ENCODE measurements around the gene ARMC9. TPM values are rescaled to one million over a fixed set of nuclear protein-coding genes. Genes with fewer than 3 reads are reported as not detected.
"Not testable (repeated sequence)": the region's sequence is repeated elsewhere in the genome, so short reads cannot be mapped to it uniquely, and the experiment has no call there.

Gene ARMC9
- total RNA-seq, 1 donor from 2014 or later, result 19.9 TPM

DNA sequence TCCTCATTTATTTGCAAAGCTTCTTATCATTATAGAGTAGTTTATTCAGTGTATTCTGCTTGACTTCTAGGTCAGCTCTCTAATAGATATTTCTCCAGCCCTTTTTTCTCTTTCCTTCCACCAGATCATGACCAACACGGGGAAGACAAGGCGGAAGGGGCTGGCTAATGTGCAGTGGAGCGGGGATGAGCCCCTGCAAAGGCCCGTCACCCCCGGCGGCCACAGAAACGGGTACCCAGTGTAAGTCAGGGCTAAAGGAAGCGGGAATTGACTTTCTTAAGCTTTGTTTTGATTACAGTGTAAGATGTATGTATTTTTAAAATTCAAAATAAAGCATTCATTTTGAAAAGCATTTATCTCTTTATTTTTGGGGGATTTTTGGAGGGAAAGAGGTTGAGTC lies 146.4 kb downstream of the ARMC9 start:
- no peak for DNase-seq

DNA sequence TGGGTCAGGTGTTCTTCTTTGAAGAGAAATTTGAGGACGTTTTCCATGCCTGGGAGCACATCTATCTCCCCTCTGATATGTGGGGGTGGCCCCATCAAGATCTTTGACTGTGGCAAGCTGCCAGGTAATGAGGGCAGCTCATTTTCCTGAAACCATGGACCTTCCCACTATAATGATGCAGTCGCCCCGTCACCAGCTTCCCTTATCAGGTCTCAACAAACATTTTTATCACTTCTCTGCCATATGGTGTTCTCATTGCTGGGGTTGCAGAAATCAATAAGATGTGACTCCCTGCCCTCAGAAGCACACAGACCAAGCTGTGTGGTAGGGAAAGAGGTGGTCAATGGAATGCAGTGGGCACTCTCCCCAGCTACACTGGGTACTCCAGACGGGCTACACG lies 148.7 kb downstream of the ARMC9 start:
- no peak for DNase-seq

DNA sequence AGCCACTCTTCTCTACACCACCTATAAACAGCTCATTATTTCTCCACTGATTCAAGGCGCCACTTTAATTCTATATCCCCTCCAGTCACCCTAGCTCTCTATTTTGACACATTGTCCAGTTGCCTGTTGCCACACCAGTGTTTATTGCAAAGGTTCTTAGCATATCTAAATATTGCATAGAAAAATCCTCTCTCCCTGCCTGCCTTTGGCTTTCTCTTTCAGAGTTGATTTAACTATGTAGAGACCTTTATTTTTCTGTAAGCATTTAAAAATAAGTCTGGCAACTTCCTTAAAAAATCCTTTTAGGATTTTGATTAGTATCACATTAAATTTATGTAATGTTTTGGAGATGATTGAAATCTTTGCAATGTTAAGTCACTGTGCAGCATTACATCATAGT lies 149.2 kb downstream of the ARMC9 start:
- DNase-seq, result no peak

DNA sequence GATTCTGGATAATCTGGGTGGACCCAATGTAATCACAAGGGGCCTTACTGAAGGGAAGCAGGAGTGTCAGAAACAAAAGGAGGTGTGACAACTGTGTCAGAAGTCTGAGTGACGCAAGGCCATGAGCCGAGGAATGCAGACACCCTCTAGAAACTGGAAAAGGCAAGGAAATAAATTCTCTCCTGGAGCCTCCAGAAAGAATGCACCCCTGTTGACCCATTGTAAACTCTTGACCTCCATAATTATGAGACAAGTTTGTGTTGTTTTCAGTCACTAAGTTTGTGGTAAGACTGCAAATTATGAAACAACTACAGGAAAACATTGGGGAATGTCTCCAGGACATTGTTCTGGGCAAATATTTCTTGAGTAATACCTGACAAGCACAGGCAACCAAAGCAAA lies 149.7 kb downstream of the ARMC9 start:
- peak; percentile 57 for DNase-seq

DNA sequence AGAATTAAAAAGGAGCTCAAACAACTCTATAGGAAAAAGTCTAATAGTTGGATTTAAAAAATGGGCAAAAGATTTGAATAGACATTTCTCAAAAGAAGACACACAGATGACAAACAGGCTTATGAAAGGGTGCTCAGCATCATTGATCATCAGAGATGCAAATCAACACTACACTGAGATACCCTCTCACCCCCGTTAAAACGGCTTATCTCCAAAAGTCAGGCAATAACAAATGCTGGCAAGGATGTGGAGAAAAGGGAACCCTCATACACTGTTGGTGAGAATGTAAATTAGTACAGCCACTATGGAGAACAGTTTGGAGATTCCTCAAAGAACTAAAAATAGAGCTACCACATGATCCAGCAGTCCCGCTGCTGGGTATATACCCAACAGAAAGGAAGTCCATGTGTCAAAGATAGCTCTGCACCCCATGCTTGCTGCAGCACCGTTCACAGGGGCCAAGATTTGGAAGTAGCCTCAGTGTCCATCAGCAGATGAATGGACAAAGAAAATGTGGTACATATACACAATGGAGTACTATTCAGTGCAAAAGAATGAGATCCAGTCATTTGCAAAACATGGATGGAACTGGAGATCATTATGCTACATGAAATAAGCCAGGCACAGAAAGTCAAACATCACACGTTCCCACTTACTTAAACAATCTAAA lies 150.4 kb downstream of the ARMC9 start:
- DNase-seq, result no peak

DNA sequence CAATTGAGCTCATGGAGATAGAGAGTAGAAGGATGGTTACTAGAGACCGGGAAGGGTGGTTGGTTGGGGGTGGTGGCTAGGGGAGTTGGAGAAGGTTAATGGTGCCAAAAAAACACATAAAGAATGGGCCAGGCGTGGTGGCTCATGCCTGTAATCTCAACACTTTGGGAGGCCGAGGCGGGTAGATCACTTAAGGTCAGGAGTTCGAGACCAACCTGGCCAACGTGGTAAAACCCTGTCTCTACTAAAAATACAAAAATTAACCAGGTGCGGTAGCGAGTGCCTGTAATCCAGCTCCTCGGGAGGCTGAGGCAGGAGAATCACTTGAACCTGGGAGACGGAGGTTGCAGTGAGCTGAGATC lies 150.9 kb downstream of the ARMC9 start:
- not testable (repeated sequence) for DNase-seq

DNA sequence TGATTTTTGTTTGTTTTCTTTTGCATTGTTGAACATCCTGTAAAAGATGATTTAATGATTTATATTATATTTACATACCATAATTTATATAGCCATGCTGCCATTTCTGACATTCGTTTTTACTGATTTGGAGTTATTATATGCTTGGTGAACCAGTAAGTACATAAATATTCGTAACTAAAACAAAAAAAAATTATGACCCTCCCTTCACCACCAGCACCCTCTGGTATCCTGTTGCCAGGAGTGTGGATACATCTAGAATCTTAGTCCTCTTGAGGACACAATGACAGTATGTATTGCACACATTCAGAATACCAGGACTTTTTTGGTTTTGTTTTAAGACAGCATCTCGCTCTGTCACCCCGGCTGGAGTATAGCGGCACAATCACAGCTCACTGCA lies 153.2 kb downstream of the ARMC9 start:
- DNase-seq, result no peak

DNA sequence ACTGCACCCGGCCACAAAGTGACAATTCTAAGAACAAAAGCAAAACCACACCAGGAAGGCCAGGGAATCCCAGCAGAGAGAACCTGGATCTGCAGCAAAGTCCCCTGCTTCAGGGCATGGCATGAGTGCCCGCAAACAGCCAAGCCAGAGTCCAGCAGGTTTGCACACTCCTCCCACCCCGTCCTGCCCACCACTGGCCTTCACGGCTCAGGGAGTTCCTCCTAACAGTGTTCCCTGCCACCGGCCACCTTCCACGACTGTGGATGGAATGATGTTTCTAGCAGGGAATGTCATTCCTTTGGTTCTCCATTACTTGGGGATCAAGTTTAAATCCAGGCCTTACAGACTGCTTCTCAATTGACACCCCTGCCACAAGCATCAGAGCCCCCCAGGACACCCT lies 155.0 kb downstream of the ARMC9 start:
- no peak for DNase-seq

DNA sequence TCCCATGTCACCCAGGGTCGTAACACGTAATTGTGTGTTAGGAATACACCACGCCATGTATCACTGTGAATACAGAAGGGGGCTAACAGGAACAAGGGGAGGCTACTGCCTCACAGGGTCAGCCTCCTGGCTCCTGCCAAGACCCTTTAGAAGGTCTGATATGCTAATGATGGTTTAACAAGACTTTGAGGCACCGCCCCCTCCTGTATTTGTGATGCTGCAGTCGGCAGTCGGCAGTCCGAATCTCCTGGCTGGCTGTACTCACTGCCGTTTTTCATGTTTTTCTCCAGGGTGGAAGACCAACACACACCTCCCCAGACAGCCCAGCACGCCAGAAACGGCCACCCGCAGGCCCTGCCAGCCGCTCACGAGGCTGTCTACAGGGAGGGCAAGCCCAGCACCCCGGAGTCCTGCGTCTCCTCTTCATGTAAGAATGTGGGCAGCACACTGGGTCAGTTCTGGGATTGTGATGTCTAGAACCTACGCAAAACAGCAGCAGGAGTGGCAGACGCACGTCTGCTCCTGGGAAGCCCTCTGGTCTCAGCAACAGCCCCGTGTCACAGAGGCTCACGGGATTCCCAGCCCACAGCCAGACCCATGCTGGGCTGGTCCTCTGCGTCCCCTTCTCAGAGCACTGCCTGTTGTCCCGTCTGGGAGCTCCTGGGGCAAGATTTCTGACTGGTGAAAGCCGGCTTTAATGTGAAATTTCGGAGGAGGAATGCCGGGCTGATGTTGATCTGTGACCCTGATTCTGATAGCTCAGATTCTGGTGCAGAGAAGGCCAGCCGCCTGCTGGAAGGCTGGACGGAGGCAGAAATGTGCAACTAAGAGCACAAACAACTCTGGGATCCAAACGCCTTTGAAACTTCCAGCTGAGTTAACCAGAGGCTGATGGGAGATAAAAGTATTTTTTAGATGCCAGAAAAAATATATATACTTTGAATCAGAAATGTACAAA lies 157.4 kb downstream of the ARMC9 start:
- no peak for DNase-seq

DNA sequence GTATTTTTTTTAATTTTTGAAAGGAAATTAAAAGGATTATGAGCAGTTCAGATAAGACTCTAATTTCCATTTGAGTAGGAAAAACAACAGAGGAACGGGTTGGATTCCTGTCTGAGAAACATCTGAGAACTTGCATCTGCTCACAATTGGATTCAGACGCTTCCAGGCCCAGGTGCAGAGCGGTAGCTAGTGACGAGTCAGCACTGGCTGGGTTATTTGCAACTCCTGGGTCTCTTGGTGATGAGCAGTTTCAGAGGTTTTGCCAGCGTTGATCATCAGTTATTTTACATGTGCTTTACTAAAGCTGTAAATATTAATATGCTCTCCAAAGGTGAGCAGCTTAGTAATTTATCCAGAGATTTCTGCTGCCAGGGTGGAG lies 158.0 kb downstream of the ARMC9 start:
- DNase-seq, result peak; percentile 30

DNA sequence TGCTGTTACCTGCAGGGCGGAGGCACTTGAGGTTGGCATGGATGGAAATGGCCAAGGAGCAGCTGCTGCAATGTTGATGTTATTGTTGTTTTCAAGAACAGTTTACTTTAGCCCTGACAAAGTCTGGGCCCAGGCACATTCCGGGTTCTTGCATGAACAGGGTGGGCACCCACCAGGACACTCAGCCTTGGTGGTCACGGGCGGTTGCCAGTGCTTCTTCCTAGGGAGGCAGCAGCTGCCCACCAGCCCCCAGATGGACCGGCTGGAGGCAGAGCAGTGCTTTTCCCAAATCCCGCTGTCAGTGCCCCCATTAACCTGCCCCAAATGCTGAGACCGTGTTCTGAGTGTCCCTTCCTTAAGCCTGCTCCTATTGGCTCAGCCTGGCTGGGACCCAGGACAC lies 158.6 kb downstream of the ARMC9 start:
- DNase-seq, result no peak

DNA sequence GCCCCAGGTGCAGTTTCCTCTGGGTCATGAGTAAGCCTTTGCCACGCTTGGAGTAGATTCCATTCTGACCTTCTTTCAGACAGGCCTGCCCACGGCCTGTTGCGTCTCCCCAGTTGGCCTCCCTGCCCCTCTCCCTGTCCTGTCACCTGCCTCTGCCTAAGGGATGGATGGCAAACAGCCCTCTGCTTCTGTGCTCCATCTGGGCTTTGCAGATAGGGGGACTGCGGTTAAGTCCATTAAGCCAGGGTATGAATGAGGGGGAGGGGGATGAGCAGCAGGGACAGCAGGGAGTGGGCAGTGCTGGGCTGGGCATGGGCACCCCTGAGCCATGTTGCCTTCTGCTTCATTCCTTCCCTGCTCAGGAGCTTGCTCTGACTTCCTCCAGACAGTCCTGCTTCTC lies 159.5 kb downstream of the ARMC9 start:
- no peak for DNase-seq

DNA sequence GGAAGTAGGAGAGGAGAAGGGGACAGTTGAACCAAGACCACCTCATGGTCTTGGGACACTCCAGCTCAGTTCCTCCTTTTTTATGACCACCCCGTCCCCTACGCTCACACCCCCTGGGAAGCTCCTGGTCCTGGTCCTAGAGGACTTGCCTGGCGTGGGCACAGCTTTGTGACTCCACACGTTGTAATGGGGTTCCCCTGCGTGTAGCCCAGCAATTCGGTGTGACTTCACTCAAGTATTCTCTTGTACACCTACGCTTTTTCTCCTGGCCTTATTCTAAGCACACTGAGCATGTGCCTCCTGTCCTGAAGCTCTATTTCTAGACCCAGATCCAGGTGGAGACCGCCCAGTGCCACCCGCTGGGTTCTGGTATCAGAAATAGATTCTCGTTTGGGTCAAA lies 161.0 kb downstream of the ARMC9 start:
- DNase-seq, result no peak

DNA sequence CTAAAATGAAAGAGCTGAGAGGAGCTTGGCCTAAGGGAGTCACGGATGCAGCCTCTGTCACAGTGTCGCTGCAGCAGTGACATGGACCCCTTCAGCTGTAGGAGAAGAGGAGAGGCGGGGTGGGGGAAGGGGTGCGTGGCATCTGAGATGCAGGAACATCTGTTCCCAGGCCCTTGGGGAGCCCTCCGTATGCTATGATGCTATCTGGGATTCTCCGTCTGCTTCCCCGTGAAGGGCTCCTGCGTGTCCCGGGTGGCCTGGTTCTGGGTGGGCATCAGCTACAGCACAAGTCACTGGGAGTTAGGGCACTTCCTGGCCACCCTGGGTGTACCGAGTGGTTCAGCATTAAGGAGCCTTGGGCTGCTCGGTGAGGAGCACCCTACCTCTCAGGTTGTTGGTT lies 161.5 kb downstream of the ARMC9 start:
- DNase-seq, result no peak

DNA sequence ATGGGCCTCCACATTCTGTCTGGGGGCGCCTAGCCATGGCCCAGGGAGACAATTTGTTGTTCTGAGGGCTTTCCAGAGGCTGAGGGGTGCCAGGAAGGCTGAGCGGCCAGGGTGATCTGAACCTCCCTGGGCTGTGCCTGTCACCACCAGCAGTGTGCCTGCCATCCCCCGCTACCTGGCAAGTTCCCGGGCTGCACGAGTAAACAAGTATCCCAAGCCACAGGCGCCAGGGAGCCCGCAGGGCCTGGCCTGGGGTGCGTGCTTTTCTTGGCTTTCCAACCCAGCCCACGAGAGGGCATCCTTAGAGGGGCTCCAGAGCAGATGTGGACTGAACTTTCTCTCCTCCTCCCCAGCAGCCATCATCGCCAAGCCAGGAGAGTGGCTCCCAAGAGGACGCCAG lies 162.0 kb downstream of the ARMC9 start:
- DNase-seq, result no peak

DNA sequence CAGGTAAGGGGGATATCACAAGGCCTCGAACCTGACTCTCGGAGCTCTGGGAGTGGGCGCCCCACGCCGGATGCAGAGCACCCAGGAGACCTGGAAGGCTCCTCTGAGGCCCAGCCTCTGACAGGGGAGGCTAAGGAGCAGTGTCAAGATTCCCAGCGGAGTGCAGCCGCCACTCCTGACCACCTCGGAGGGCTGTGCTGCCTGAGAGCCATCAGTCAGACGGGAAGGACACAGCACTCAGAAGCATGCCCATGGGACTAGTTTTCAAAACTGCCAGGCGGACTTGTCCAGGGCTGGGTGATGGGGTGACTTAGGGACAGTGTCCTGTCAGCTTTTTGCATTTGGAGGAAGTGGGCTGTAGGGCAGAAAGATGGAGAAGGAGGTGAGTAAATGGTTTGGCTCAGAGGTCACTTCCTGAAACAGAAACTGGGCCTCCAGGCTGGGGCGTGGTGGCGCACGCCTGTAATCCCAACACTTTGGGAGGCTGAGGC lies 162.5 kb downstream of the ARMC9 start:
- DNase-seq, result no peak

DNA sequence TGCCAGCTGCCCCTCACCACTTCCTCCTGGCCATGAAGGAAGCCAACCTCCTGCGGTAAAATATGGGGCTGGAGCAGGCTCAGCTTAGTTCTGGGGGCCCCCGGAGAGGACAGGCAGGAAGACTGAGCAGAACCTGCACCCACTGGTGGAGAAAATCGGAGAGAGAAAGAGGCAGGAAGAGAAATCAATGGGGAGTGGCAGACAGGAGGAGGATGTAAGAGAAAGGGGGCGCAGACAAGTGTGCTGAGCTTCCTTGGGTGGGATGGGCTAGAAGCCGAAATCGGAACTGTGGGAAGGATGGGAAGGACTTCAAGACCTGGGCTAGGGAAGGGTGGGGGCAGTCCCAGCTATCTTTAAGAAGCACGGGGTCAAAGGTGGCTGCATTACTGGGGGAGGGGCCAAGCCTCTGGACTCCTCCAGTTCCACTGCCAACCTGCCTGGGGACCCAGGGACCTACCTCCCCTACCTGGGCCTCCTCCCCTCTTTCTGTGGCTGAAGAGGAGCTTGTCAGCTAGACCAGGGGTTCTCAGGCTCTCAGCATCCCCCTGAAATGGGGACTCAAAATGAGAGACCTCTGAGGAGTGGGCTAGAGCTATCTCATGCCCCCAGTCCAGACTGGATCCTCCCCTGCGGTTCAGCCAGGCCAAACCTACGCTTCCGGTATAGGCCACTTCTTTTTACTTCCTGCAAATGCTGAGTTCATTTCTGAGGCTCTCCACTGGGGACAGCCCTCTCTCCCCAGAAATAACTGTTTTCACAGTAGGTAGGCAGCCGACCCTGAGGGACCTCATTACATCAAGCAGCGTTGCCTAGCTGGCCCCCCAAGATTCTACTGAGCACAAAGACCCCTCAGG lies 163.5 kb downstream of the ARMC9 start:
- no peak for DNase-seq

DNA sequence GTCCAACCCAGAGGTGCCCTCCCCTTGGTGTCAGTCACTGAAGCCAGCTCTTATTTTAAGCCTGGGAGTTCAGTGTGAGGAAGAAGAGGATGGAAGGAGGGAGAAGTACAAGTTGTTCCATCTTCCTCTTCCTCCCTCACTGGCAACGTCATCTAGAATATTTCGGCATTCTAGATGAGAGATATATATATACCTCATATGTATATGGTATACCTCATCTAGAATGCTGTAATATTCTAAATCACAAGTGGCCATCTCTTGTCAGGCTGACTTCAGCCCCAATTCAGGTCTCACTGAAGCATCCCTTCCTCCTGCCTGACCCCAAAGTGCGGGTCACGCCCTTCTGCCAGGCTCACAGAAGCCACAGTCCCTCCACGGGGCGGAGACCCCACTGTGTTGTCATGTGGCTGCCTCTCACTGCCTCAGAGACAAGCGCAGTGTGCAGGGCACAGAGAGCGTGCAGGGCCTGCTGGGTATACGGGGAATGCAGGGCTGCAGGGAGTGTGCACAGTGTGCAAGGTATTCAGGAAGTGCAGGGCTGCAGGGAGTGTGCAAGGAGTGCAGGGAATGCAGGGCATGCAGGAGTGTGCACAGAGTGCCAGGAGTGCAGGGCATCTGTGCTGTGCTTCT lies 164.2 kb downstream of the ARMC9 start:
- DNase-seq, result no peak

DNA sequence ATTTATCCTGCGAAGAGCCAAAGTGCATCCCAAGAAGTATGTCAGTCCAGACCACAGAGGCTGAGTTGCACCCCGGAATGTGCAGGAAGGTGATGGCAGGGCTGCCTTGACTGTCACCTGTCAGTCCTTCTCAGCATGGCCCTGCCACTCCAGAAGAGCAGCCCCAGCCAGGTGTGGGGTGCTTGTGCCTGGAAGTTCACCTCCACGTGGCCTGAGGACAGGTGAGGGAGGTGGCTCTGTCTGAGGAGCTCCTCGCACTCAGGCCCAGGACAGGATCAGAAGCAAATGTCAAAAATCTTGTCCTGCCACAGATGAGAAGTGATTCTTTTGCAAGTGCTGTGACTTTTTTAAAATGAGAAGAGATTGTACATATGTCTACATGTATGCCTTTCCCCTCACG lies 165.6 kb downstream of the ARMC9 start:
- no peak for DNase-seq

DNA sequence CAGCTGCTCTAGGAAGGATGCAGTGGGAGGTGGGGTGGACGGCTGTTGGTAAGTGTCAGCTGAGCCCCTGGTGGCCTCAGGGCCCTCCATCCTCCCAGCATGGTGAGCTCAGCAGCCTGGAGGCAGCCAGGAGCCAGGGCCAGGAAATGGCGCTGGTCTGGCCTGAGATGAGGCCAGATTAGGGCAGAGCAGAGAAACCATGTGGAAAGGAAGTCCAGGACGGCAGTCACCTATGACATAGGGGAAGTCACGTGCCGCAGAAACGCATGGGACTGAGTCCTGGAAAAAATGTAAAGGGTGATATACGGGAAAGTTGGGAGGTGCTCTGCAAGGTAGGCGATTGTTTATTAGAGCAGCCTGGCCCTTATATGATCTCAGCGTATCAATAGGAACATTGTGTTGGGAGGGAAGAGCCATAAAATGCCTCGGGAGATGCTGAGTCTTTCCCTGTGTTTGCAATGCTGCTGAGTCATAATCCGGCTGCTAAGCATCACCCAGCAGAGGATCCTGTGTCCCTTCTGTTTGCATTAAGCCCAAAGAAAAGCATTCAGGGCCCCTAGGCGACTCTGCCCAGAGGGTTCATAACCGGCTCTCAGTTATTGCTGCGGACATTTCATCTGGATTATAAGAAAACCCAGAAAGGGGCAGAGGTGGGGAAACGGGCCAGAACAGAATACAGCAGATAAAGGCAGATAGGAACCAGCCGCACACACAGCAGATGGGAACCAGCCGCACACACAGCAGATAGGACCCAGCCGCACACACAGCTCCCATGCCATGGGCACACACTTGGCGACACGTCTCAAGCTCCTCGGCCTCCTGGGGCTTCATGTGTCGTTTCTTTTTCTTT lies 166.8 kb downstream of the ARMC9 start:
- peak; percentile 89 for DNase-seq

DNA sequence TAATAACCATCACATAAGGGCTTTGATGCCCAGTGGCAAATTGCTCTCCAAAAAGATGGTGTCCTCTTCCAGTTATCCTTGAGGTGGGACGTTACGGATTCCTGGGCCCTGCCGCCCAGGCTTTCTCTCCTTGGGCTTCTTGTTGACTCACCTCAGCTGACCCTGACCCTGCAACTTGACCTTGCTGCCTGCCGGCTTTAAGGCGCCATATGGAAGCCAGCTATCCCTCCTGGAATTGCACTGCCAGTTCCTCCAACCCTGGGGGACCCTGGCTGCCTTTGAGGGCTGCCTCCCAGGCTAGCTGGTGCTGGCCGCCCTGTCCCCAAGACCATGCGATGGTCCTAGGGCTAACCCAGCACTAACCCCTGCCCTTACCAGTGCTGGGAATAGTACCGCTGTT lies 168.7 kb downstream of the ARMC9 start:
- DNase-seq, result no peak
